Gastrocnemius medialis (tissue), 4 donors: ENCODE results near the gene FFAR3.

Source experiments
- CTCF ChIP-seq, 5 experiments: fragments of 450-650 bp in 3 of 5; fragments of 200-600 bp in 2 of 5; sonication (generic) in 2 of 5; IDR thresholded peaks in 4 of 5; conservative IDR thresholded peaks in 1 of 5; 1 replicate in 4 of 5; 2 replicates in 1 of 5; pipeline ENCODE4 v1.5.1; 2016 to 2019; ENCODE audit warnings: antibody characterized with exemption in 5 of 5, mild to moderate bottlenecking in 3 of 5, moderate library complexity in 3 of 5
- POLR2A ChIP-seq, 2 donors: fragments of 450-650 bp; IDR thresholded peaks; one replicate each; pipeline ENCODE4 v1.6.1; 2017; ENCODE audit warnings: antibody characterized with exemption in 2 of 2, mild to moderate bottlenecking in 2 of 2, moderate library complexity in 2 of 2

DNA sequence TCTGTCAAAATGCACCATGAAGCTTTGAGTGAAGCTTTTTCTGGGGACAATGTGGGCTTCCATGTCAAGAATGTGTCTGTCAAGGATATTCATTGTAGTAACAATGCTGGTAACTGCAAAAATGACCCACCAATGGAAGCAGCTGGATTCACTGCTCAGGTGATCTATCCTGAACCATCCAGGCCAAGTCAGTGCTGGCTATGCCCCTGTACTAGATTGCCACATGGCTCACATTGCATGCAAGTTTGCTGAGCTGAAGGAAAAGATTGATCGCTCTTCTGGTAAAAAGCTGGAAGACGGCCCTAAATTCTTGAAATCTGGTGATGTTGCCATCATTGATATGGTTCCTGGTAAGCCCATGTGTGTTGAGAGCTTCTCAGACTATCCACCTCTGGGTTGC is 25.3 kb downstream of the FFAR3 start:
- TF ChIP-seq CTCF (IDR thresholded peaks at IDR 0.05 in 4 of 5, conservative IDR thresholded peaks at IDR 0.05 in 1 of 5) (no peak), POLR2A (IDR thresholded peaks at IDR 0.05) (no peak)
